GM15510 (cell line): ENCODE measurements around the gene SFT2D3.

Experiments used
- POLR2A ChIP-seq: IDR thresholded peaks from 3 replicates; pipeline ENCODE4 v1.6.1; 2011; ENCODE audit warnings: borderline replicate concordance; ENCODE audit not compliant: insufficient read length; ENCODE audit errors: extremely low read depth

SFT2D3 gene

DNA sequence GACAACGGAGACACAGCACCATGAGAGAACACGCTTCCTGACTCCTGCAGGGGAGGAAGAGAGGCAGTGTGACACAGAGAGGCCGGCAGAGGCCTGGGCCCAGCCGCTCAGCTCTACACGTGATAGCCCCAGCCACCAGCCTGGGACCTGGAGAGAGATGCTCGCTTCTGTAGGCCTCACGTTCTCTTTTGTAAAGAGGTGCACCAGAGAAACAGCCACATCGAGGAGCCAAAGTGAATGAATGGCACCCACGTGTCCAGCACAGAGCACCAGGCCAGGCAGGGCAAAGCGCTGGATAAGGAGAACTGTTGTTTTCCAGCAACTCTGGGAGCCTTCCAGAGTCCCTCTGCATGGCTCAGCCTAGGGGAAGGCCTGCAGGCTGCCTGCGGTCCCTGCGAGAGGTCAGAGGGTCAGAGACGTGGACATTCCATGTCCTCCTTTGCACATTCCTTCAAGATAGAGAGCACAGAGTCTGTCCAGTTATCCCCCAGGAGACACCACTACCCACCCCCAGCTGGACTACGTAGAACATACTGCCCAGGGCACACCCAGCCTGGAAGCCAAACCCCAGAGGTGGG, 40.1 kb upstream of the SFT2D3 start:
- no peak for TF ChIP-seq POLR2A

DNA sequence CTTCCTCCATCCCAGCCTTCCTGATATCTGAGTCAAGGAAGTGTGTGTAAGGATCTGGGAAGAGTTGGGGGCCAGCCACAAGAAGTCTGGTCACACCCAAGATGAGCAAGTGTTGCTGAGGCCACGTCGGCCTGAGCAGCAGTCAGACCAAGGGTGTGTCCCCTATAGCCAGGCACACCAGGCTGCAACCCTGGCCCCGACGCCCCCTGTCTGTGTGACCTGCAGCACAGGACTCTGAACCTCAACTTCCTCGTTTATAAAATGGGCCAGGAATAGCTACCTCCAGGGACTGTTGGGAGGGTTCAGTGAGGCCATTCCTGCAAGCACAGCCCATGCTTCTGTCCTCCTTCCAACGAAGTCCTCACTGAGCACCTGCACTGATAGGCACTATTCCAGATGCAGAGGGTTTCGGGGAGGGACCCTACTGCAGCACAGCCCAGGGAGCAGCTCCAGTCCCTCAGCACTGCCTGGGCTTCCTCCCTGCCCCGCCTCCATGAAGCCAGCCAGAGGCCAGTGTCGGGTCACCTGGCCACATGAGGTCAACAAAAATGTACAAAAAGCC, 39.3 kb upstream of the SFT2D3 start:
- no peak for TF ChIP-seq POLR2A

DNA sequence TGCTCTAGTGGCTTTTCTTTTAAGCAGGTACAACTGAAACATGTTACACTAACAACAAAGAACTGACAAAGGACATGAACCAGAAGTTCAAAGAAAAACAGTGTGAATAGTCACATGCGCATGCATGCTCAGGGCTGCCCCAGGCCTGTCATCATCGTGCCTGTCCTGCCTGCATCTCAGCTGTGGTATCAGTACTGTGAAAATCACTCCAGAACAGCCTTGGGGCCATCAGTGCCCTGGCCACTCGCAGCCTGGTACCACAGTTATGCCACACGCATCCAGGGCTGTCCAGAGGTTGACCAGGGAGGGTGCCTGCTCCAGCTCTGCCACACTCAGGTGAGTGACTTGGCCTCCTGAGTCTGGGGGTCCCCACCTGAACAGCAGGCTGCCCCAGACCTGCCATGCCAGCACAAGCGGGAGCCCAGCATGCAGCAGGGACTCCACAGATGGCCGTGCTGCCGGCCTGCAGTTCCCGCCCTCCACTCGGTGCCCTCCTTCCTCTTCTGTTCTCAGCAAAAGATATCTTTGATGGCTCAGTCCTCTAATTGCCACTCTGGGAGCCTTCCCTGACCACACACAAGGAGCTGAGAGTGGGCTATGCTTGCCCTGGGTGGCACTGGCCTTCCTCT, 38.2 kb upstream of the SFT2D3 start:
- no peak for TF ChIP-seq POLR2A

DNA sequence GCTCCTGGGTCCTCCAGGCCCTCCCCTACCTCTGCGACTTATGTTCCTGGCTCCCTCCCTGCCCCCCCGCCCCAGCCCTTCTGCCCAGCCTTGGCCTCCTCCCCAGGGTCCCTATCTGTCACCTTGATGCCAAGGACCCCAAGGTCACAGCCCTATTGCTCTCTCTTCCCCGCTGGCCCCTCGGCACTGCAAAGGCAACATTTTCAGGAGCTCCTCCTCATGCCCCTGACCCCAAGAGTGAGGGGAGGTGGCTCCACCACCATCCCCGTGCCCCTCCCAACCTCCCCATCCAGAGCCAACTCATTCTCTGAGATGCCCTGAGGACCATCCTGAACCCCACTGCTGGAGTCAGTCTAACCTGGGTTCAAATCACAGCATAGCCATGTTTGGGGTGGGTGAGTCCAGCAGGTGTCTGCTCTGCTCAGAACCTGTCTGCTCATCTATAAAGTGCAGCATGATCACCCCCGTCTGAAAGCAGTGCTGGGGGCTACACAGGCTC, 37.7 kb upstream of the SFT2D3 start:
- TF ChIP-seq POLR2A: no peak

DNA sequence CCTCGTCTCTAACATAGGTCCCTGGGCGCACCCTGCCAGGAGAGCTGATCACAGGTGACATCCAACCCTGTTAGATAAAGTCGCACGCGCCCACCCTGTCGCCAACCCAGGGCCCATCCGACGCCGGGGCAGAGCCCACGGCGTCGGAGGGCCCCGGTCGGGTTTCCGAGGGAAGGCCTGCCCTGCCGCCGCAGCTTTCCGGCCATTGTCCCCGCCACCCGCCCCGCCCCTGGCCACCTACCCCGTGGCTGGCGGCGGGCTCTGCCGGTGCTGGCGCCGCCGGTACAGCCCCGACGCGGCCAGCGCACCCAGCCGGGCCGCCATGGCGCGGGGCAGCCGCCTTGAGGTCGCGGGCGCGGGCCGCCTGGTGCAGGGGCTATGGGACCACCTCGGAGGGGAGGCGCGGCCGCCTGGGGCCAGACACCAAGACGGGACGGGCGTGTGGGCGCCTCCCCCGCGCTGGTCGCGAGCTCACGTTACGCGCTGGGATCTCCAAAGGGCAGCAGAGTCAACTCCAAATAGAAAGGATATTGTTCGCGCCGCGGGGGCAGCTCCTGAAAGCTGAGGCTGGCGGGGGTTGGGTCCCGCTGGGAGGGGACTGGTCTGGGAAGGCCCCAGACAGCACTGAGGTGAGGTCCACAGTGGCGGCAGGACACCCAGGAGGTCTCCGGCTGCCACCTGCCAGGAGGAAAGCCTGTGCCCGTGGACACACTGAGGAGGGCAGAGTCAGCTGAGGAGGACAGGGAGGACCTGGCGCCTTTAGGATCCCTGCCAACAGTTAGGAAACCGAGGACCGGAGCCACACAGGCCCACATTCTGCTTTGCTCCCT, 37.0 kb upstream of the SFT2D3 start:
- TF ChIP-seq POLR2A: no peak

DNA sequence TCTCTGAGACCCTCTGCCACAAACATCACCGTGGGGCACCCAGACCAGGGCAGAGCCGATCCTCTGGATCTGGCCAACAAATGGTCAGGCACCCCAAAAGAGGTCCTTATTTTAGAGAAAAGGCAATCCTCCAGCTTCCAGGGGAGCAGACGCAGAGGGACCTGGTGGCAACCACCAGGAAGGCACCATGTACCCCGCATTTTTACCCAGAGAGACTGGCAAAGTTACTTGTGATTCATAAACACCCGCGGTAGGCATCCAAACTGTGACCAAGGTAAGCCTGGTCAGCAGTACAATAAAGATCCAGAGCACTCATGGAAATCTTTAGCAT, 36.4 kb upstream of the SFT2D3 start:
- TF ChIP-seq POLR2A: no peak

DNA sequence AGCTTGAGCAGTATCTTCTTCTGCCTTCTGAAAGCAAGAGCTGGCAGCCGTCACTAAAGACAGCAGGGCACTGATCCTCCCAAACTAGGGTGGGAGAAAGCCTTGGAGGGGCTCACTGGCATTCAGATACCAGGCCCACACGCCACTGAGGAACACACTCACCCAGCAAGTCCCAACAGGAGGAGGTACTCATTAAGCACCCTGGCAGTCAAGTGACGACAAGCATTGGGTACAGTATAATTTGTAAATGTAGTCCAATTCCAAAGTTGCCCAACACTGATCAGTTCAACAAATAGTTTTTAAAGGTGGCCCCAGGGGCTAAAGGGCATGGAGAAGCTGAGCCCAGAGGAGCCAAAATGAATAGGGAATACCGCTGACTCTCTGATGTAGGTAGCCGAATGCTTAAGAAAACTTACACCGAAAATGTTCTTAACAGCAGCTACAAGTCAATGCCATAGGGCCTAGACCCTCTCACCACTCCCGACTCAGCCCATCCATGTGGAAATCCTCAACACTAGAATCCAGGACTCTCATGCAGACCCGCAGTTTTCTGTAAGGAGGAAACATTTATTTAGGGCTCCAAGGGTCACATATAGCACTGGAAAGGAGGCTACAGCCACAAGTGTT, 35.9 kb upstream of the SFT2D3 start:
- no peak for TF ChIP-seq POLR2A

DNA sequence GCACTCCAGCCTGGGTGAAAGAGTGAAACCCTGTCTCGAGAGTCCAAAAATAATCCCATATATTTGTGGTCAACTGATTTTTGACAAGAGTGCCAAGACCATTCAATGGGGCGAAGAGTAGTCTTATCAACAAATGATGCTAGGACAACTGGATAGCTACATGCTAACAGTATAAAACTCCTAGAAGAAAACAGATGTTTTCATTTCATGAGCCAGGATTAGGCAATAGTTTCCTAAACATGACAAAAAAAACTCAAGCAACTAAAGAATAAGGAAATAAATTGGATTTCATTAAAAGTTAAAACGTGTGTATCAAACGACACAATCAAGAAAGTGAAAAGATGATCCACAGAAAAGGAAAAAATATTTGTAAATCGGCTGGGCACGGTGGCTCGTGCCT, 32.2 kb upstream of the SFT2D3 start:
- TF ChIP-seq POLR2A: no peak

DNA sequence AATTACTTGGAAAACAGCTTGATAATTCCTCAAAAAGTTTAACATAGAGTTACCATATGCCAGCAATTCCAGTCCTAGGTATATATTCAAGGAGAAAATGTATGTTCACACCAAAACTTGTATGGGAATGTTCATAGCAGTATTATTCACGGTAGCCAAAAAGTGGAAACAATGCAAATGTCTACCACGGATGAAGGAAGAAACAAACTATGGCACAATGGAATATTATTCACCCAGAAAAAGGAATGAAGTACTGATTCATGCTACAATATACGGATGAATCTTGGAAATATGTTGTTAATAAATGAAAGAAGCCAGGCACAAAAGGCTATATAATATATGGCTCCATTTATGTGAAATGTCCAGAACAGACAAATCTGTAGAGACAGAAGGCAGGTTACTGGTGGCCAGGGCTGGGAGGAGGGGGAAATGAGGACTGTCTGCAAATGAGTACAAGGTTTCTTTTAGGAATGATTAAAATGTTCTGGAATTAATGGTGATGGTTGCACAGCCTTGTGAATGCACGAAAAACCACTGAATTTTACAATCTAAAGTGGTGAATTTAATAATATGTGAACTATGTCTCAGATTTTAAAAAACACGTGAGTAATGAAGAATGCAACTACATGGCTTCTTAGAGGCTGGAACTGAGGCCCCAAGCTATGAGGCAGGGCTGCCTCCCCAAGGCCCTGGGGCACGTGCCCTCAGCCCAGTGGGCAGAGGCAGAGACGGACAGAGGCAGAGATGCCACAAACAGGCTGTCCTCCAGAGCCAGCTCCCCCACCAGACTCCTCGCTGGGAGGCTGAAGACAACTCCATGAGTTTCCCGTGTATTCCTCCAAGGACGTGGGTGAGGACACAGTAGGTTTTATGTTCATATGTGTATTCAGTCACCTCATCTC, 31.0 kb upstream of the SFT2D3 start:
- TF ChIP-seq POLR2A: no peak

DNA sequence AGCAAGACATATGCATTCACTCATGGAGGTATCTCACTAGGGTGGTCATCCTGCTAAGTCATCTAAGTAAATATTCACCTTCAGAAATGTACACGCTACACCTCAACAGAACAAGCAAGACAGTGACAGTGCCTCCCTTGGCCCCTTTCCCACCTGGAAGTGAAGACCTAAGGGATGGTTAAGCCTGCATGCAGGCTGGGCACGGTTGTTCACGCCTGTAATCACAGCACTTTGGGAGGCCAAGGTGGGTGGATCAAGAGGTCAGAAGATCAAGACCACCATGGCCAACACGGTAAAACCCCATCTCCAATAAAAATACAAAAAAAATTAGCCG, 30.4 kb upstream of the SFT2D3 start:
- TF ChIP-seq POLR2A: no peak

DNA sequence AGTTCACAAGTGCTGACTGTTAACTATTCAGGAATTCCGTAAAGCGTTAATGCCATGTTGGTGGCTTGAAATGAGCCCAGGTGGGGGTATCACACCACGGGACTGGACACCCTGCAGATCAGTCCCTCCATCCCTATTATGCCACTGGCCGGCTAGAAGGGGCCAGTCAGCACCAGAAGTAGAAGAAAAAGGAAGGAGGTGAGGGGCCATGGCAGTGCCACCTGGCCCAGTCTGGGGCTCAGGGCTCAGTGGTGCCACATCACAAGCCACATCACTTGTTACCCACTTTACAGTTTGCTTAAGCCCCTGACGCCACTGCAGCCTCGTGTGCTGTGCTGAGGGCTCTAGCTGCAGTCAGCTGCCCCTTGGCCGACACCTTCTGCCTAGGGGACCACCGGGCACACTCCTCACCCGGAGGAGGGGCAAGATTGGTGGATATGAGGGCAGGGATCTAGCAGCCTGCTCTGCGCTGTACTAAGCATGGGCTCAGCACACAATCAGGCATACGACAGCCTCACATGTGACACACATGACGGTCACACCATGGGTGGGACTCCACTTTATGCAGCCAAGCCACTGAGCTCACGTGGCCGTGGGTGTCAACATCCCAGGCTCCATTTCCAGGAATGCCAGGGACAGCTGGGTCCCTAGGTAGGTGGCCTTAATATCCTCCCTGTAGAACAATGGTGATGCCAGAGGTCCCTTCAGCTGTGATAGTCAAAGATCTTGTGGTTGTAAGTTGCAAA, 29.6 kb upstream of the SFT2D3 start:
- TF ChIP-seq POLR2A: no peak

DNA sequence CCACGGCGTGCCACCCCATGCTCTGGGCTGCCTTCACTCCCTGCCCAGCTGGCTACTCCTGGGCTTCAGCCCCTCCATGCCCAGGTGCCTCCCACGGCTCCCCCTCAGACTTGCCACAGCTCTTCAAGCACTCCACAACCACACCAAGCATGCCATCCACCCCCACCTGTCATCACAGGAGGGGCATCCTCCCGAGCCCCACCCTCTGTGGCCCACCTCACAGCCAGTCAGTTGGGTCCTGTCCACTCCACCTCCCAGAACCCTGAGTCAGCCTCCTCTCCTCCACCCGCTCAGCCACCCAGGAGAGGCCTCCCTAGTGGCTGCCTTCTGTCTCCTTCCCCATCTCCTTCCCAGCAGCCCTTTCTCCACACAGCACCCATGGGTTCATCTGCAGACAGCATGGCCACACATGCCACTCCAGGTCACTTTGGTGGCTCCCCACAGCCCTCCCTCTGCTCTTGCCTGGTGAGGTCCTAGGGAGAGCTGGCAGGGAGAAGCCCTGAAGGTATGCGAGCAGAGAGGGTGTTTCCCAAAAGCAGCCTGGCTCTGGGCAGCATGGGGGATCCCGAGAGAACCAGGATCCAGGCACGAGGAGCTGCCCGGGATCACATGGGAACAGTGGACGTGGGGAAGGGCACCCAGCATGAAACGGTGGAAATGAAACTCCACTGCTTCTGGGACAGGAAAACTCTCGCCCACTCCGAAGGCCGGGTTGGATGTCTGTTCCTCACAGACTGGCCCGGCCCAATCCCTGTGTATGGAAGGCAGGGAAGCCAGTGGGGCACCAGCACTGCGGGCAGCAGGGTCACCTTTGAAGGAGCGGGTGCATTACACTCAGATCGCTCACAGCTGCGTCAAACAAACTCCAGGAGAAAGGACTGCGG, 28.7 kb upstream of the SFT2D3 start:
- no peak for TF ChIP-seq POLR2A
